Measurements from ENCODE around the gene ZNF577.

- TF ChIP-seq CTCF (IDR thresholded peaks at IDR 0.05; ENCODE audit: poor library complexity): no peak
- TF ChIP-seq EZH2 (IDR thresholded peaks at IDR 0.05; ENCODE audit: borderline replicate concordance): no peak
Observed at GRCh38 chr19:51904331-51905165, 16.8 kb upstream of the ZNF577 start, which contains the start of gene ZNF649.
